Upper lobe of right lung (tissue), 1 donor: ENCODE data around the gene GPRC5D. TPM values are rescaled to one million over a fixed set of nuclear protein-coding genes. Genes with fewer than 3 reads are reported as not detected.
A peak's percentile ranks its signal among the peaks of the same experiment; 100 is the strongest.

Experiments used
- ATAC-seq: fragments of 200-7000 bp; cut with Tn5 transposase; one replicate; pipeline ENCODE4 v1.9.1; 2020; ENCODE audit warnings: mild to moderate bottlenecking, moderate library complexity
- DNase-seq: peaks from one replicate; pipeline ENCODE4 v3.0.0-alpha.2; 2020
- H3K27ac ChIP-seq: fragments of 200-600 bp; one replicate; pipeline ENCODE4 v1.8.0; 2022
- H3K27me3 ChIP-seq: fragments of 200-600 bp; one replicate; pipeline ENCODE4 v1.8.0; 2022; ENCODE audit warnings: mild to moderate bottlenecking
- H3K36me3 ChIP-seq: fragments of 200-600 bp; one replicate; pipeline ENCODE4 v1.8.0; 2022
- H3K4me1 ChIP-seq: fragments of 200-600 bp; one replicate; pipeline ENCODE4 v1.8.0; 2022
- H3K4me3 ChIP-seq: fragments of 200-600 bp; one replicate; pipeline ENCODE4 v1.8.0; 2022; ENCODE audit warnings: mild to moderate bottlenecking
- H3K9me3 ChIP-seq: fragments of 200-600 bp; one replicate; pipeline ENCODE4 v1.8.0; 2022
- CTCF ChIP-seq: fragments of 200-600 bp; IDR thresholded peaks from one replicate; pipeline ENCODE4 v1.8.0; 2022; ENCODE audit warnings: antibody characterized with exemption
- intact Hi-C: fragments of 100-400 bp; cut with DNase I; formaldehyde crosslinking; loops from one replicate; pipeline ENCODE4 v1.11.0; 2022
- total RNA-seq: library from RNA; stranded (reverse); fragmentation: NEBNext Ultra II Directional; extraction: Animal tissue kit (Norgen Biotek cat#: 25700); gene quantifications from one replicate; pipeline ENCODE4 v1.2.1, GENCODE V29; 2021
- donor health status: DM: no; HTN: yes; CAD: no; lungs with severe emphysema.

Gene GPRC5D
- total RNA-seq, 1 donor from 2014 or later, result not detected

DNA sequence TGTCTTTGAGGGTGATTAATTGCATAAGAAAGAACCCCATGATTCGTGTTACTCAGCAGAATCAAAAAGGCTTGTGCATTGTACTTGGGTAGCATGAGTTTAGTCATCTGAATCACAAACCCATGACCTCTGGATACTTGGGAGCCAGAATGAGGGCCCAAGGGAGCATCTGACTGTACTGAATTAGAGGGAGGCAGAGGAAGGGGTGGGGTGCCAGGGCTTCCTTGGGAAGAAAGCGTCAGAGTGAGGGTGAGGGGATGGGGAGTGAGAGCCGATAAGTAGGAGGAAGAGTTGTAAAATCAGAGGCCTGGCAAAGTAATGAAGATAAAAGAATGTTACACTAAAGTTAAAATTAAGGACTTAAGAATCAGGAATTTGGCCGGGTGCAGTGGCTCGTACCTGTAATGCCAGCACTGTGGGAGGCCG is 29.8 kb downstream of the GPRC5D start:
- Histone ChIP-seq H3K9me3 (no peaks in the 10 kb centered on the region), H3K27me3 (no peaks in the 10 kb centered on the region), H3K36me3 (no peaks in the 10 kb centered on the region), H3K27ac (no peak overlapping the region), H3K4me1 (no peaks in the 10 kb centered on the region), H3K4me3 (no peak overlapping the region)
- intact Hi-C loops, result no loop called here
- ATAC-seq (no peak), DNase-seq (no peak)
- no peak for TF ChIP-seq CTCF

GRCh38 chr12:12919666-12920435 is 32.1 kb downstream of the GPRC5D start:
- no peaks in the 10 kb centered on the region for H3K36me3 ChIP-seq
- no peak for ATAC-seq
- no peak for DNase-seq
- no peak overlapping the region for H3K4me3 ChIP-seq
- peaks cover 7% of the 10 kb centered on the region for H3K4me1 ChIP-seq
- H3K27me3 ChIP-seq, result no peaks in the 10 kb centered on the region
- TF ChIP-seq CTCF, result no peak
- intact Hi-C loops, result no loop called here
- H3K9me3 ChIP-seq, result no peaks in the 10 kb centered on the region
- H3K27ac ChIP-seq, result no peak overlapping the region

DNA sequence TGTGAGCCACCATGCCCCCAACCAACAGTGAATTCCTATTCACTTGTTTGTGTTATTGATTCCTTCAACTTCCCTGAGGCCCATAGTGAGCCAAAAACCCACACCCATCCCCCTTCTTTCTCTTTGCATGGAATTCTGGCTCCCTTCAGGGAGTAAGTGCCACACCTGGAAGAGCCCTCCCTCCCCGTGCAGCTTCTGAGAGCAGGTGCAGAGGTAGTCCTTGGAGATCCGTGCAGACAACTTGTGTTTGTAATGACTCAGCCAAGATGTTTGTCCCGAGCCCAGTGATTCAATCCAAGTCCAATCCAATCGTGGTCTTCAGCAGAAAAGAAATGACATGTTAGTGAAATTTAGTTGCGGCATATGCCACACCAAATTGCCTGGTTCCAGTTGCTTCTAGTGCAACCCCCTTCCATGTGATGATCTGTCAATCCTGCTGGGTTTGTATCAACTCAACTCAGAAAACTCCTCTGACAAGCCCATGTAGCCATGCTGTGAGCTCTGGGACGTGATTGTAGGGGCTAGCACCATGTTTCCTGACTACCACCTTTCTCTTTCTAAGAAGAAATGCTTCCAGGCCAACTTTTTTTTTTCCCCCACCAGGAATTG is 33.1 kb downstream of the GPRC5D start:
- TF ChIP-seq CTCF, result no peak
- Histone ChIP-seq H3K36me3 (no peaks in the 10 kb centered on the region), H3K4me3 (no peak overlapping the region), H3K9me3 (no peaks in the 10 kb centered on the region), H3K27ac (no peak overlapping the region), H3K27me3 (no peaks in the 10 kb centered on the region), H3K4me1 (peaks cover 7% of the 10 kb centered on the region)
- no peak for ATAC-seq
- intact Hi-C loops, result no loop called here
- DNase-seq, result no peak

DNA sequence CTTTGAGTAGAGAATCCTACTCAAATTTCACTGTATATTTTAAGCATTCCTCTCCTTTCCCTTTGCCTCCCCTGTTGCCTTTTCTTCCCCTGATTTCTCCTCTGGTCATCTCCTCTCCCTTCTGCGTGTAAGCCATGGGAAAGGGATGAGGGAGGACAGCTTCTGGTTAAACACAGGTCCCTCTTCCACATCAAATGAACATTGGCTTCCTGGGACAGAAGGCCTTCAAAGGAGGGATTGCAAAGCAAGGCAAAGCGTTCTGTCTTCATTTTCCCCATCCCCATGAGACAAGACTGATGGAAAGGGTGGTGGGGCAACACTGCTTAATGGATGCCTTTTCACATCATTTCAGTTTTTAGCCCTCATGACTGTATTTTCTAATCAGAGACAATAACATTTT is 34.5 kb downstream of the GPRC5D start:
- intact Hi-C loops, result no loop called here
- TF ChIP-seq CTCF, result no peak
- DNase-seq, result no peak
- Histone ChIP-seq H3K4me3 (no peak overlapping the region), H3K27ac (no peak overlapping the region), H3K27me3 (no peaks in the 10 kb centered on the region), H3K9me3 (no peaks in the 10 kb centered on the region), H3K4me1 (peaks cover 7% of the 10 kb centered on the region), H3K36me3 (peaks cover 7% of the 10 kb centered on the region)
- no peak for ATAC-seq

GRCh38 chr12:12916135-12916944 is 35.6 kb downstream of the GPRC5D start:
- Histone ChIP-seq H3K27me3 (no peaks in the 10 kb centered on the region), H3K9me3 (no peaks in the 10 kb centered on the region), H3K4me1 (peaks cover 7% of the 10 kb centered on the region), H3K36me3 (peaks cover 7% of the 10 kb centered on the region), H3K27ac (peak overlapping the region; percentile 34), H3K4me3 (no peak overlapping the region)
- DNase-seq (peak; percentile 87), ATAC-seq (peak; percentile 93)
- intact Hi-C loops, result no loop called here
- TF ChIP-seq CTCF, result peak; percentile 99
